H9 (cell line): ENCODE data around the gene RNF31. TPM values are rescaled to one million over a fixed set of nuclear protein-coding genes. Genes with fewer than 3 reads are reported as not detected.
A peak's percentile ranks its signal among the peaks of the same experiment; 100 is the strongest.

Source experiments
- DNase-seq: peaks from one replicate; pipeline ENCODE4 v3.0.0-alpha.2; 2017
- H2AFZ ChIP-seq: one replicate; pipeline ENCODE4 v1.6.1; 2013; ENCODE audit warnings: mild to moderate bottlenecking, low read length, control low read depth, moderate library complexity
- H2AK5ac ChIP-seq: 2 replicates; pipeline ENCODE4 v1.6.1; 2013; ENCODE audit warnings: low read length, control low read depth, mixed read lengths; ENCODE audit not compliant: insufficient read length
- H2BK120ac ChIP-seq: one replicate; pipeline ENCODE4 v1.6.1; 2013; ENCODE audit warnings: low read depth, mild to moderate bottlenecking, low read length, control low read depth, inconsistent platforms; ENCODE audit not compliant: poor library complexity, severe bottlenecking
- H2BK12ac ChIP-seq: 2 replicates; pipeline ENCODE4 v1.6.1; 2013; ENCODE audit warnings: low read length, control low read depth, mixed read lengths, low read depth; ENCODE audit not compliant: insufficient read length
- H2BK15ac ChIP-seq: 2 replicates; pipeline ENCODE4 v1.6.1; 2013; ENCODE audit warnings: low read depth, low read length, control low read depth
- H2BK20ac ChIP-seq: one replicate; pipeline ENCODE4 v1.6.1; 2013; ENCODE audit warnings: low read depth, mild to moderate bottlenecking, low read length, control low read depth, inconsistent platforms; ENCODE audit not compliant: poor library complexity, severe bottlenecking
- H2BK5ac ChIP-seq: 2 replicates; pipeline ENCODE4 v1.6.1; 2013; ENCODE audit warnings: low read length, control low read depth, mixed read lengths; ENCODE audit not compliant: insufficient read length
- H3K14ac ChIP-seq: 2 replicates; pipeline ENCODE4 v1.6.1; 2013; ENCODE audit warnings: low read length, control low read depth; ENCODE audit not compliant: insufficient read depth
- H3K18ac ChIP-seq: 2 replicates; pipeline ENCODE4 v1.6.1; 2013; ENCODE audit warnings: low read depth, mild to moderate bottlenecking, mixed read lengths, low read length, control low read depth; ENCODE audit not compliant: insufficient read length
- H3K23ac ChIP-seq: 2 replicates; pipeline ENCODE4 v1.6.1; 2013; ENCODE audit warnings: low read length, control low read depth, mixed read lengths, low read depth; ENCODE audit not compliant: insufficient read length
- H3K23me2 ChIP-seq: 2 replicates; pipeline ENCODE4 v1.6.1; 2013; ENCODE audit warnings: low read depth, mild to moderate bottlenecking, mixed read lengths, low read length, control low read depth; ENCODE audit not compliant: insufficient read length, poor library complexity, severe bottlenecking
- H3K27ac ChIP-seq: 2 replicates; pipeline ENCODE4 v1.5.1; 2013; ENCODE audit warnings: low read length, control low read depth, mixed read lengths, low read depth; ENCODE audit not compliant: insufficient read length
- H3K27me3 ChIP-seq: 2 replicates; pipeline ENCODE4 v1.6.1; 2013; ENCODE audit warnings: low read length, control low read depth, inconsistent platforms; ENCODE audit not compliant: insufficient read depth
- H3K4ac ChIP-seq: 2 replicates; pipeline ENCODE4 v1.6.1; 2013; ENCODE audit warnings: low read depth, mild to moderate bottlenecking, control low read depth, inconsistent platforms, low read length, moderate library complexity
- H3K4me1 ChIP-seq: 2 replicates; pipeline ENCODE4 v1.6.1; 2013; ENCODE audit warnings: low read length, control low read depth, inconsistent platforms; ENCODE audit not compliant: insufficient read depth
- H3K4me2 ChIP-seq: 2 replicates; pipeline ENCODE4 v1.6.1; 2013; ENCODE audit warnings: low read length, control low read depth, mixed read lengths; ENCODE audit not compliant: insufficient read length, insufficient read depth
- H3K56ac ChIP-seq: 2 replicates; pipeline ENCODE4 v1.6.1; 2013; ENCODE audit warnings: low read depth, mild to moderate bottlenecking, mixed read lengths, low read length, control low read depth; ENCODE audit not compliant: insufficient read length
- H3K79me1 ChIP-seq: 2 replicates; pipeline ENCODE4 v1.6.1; 2013; ENCODE audit warnings: low read depth, mild to moderate bottlenecking, moderate library complexity, low read length, control low read depth, inconsistent platforms; ENCODE audit not compliant: insufficient read depth, poor library complexity, severe bottlenecking
- H3K79me2 ChIP-seq: 2 replicates; pipeline ENCODE4 v1.6.1; 2013; ENCODE audit warnings: low read length, control low read depth, inconsistent platforms; ENCODE audit not compliant: insufficient read depth
- H3K9ac ChIP-seq: 2 replicates; pipeline ENCODE4 v1.6.1; 2013; ENCODE audit warnings: low read length, control low read depth, mixed read lengths; ENCODE audit not compliant: insufficient read length; ENCODE audit errors: extremely low read depth
- H3K9me3 ChIP-seq: one replicate; pipeline ENCODE4 v1.6.1; 2013; ENCODE audit warnings: low read depth, low read length, inconsistent platforms; ENCODE audit not compliant: control insufficient read depth
- H3T11ph ChIP-seq: one replicate; pipeline ENCODE4 v1.6.1; 2013; ENCODE audit warnings: mild to moderate bottlenecking, low read length, control low read depth, inconsistent platforms
- H4K20me1 ChIP-seq: one replicate; pipeline ENCODE4 v1.6.1; 2013; ENCODE audit not compliant: control insufficient read depth, insufficient read length, insufficient read depth
- H4K5ac ChIP-seq: 2 replicates; pipeline ENCODE4 v1.6.1; 2013; ENCODE audit warnings: low read depth, mild to moderate bottlenecking, mixed read lengths, low read length, control low read depth; ENCODE audit not compliant: insufficient read length
- H4K8ac ChIP-seq: replicated peaks from 2 replicates; pipeline ENCODE4 v1.6.1; 2013; ENCODE audit warnings: low read length, control low read depth, mixed read lengths, low read depth; ENCODE audit not compliant: insufficient read length
- H4K91ac ChIP-seq: 2 replicates; pipeline ENCODE4 v1.6.1; 2013; ENCODE audit warnings: low read depth, mild to moderate bottlenecking, moderate library complexity, mixed read lengths, low read length, control low read depth; ENCODE audit not compliant: insufficient read length
- H3K27ac Mint-ChIP-seq, 3 experiments: 2 replicates in 2 of 3; 3 replicates in 1 of 3; pipeline ENCODE4 v1.8.0; 2020 to 2021; ENCODE audit warnings: mixed read lengths in 3 of 3, mild to moderate bottlenecking in 1 of 3, moderate library complexity in 1 of 3
- H3K27me3 Mint-ChIP-seq: 2 replicates; pipeline ENCODE4 v1.8.0; 2021; ENCODE audit warnings: low read depth, mild to moderate bottlenecking, moderate library complexity, mixed read lengths
- H3K36me3 Mint-ChIP-seq, 3 experiments: 2 replicates in 2 of 3; 3 replicates in 1 of 3; pipeline ENCODE4 v1.8.0; 2020 to 2021; ENCODE audit warnings: low read depth in 3 of 3, mixed read lengths in 3 of 3; ENCODE audit not compliant: insufficient read depth in 1 of 3
- H3K4me1 Mint-ChIP-seq, 2 experiments: 2 replicates each; pipeline ENCODE4 v1.8.0; 2020; ENCODE audit warnings: mixed read lengths in 2 of 2
- H3K4me3 Mint-ChIP-seq, 2 experiments: 2 replicates in 1 of 2; 3 replicates in 1 of 2; pipeline ENCODE4 v1.8.0; 2020 to 2021; ENCODE audit warnings: mild to moderate bottlenecking in 2 of 2, mixed read lengths in 2 of 2, moderate library complexity in 1 of 2
- H3K9me3 Mint-ChIP-seq, 2 experiments: 2 replicates in 1 of 2; 3 replicates in 1 of 2; pipeline ENCODE4 v1.8.0; 2020; ENCODE audit warnings: mild to moderate bottlenecking in 2 of 2, mixed read lengths in 2 of 2, moderate library complexity in 1 of 2
- CTCF ChIP-seq: fragments of 200-600 bp; sonication (generic); conservative IDR thresholded peaks from 3 replicates; pipeline ENCODE4 v1.8.0; 2021; ENCODE audit warnings: antibody characterized with exemption, mild to moderate bottlenecking
- WGBS: extraction: QIAGEN DNeasy Blood & Tissue Kit; methylation state at CpG from one replicate; pipeline ENCODE4 v1.1.7; 2013; ENCODE audit warnings: missing lambda C conversion rate, low lambda C conversion rate, mixed read lengths; ENCODE audit not compliant: insufficient read length; ENCODE audit errors: extremely low coverage; 5-methylcytosine and 5-hydroxymethylcytosine counted together
- total RNA-seq: library from RNA; stranded (reverse); gene quantifications from 2 replicates; pipeline ENCODE4 v1.2.1, GENCODE V29; 2021

The RNF31 gene
- total RNA-seq, 1 experiment from 2014 or later = 87.3 TPM

GRCh38 chr14:24172261-24172860, 25.1 kb downstream of the RNF31 start:
- H4K91ac ChIP-seq = no peak overlapping the region
- DNase-seq = peak; percentile 39

More at GRCh38 chr14:24172261-24172860, 25.1 kb downstream of the RNF31 start:
- Histone ChIP-seq H3K4me2 (peak overlapping the region; percentile 48), H3K79me2 (no peaks in the 10 kb centered on the region), H3T11ph (no peak overlapping the region), H3K4ac (no peak overlapping the region), H3K27ac (no peak overlapping the region), H4K20me1 (no peaks in the 10 kb centered on the region), H3K9ac (peak overlapping the region; percentile 3), H2AFZ (no peak overlapping the region), H3K18ac (no peak overlapping the region), H2BK20ac (no peak overlapping the region), H3K4me1 (no peaks in the 10 kb centered on the region), H3K9me3 (no peaks in the 10 kb centered on the region), H3K79me1 (no peaks in the 10 kb centered on the region), H3K23ac (no peak overlapping the region), H3K23me2 (peaks cover 10% of the 10 kb centered on the region), H4K8ac (no peak overlapping the region), H2BK15ac (no peak overlapping the region), H3K56ac (no peak overlapping the region), H2BK12ac (no peak overlapping the region), H2BK5ac (no peak overlapping the region), H3K27me3 (no peaks in the 10 kb centered on the region), H2AK5ac (no peak overlapping the region), H3K14ac (no peak overlapping the region), H4K5ac (no peak overlapping the region), H2BK120ac (no peak overlapping the region)
- H3K36me3 Mint-ChIP-seq = peaks cover 6 to 25% (median 23%) of the 10 kb centered on the region in 3 experiments; a peak in 6 of 7 replicates
- H3K9me3 Mint-ChIP-seq = no peaks in the 10 kb centered on the region; a peak in 1 of 5 replicates
- H3K27ac Mint-ChIP-seq = peak overlapping the region in 1 of 3 experiments; percentile 35; a peak in 1 of 7 replicates
- no peaks in the 10 kb centered on the region; the same call in 1 of the 2 replicates for H3K27me3 Mint-ChIP-seq
- H3K4me3 Mint-ChIP-seq = peak overlapping the region; percentile 75 to 80
- TF ChIP-seq CTCF = no peak
- WGBS = no CpG with 5 or more reads among the region's 30 CpGs
- H3K4me1 Mint-ChIP-seq = peaks cover 5 to 13% of the 10 kb centered on the region in 2 experiments; a peak in 3 of 4 replicates
